Stomach (tissue), 9 donors: ENCODE data around the gene C16orf54. TPM values are rescaled to one million over a fixed set of nuclear protein-coding genes. Genes with fewer than 3 reads are reported as not detected.
"Not testable (repeated sequence)": the region's sequence is repeated elsewhere in the genome, so short reads cannot be mapped to it uniquely, and the experiment has no call there.

Experiments used
- DNase-seq, 2 donors: peaks; one replicate each; pipeline versions ENCODE4 v3.0.0 to v3.0.0-alpha.2; 2013 to 2019
- H3K27ac ChIP-seq, 5 donors: fragments of 200-600 bp in 4 of 5; sonication (generic) in 4 of 5; one replicate each; pipeline ENCODE4 v1.5.1; 2013 to 2019; ENCODE audit warnings: mild to moderate bottlenecking in 1 of 5, moderate library complexity in 1 of 5
- H3K27me3 ChIP-seq, 3 donors: fragments of 200-600 bp; sonication (generic); one replicate each; pipeline ENCODE4 v1.5.1; 2017 to 2019; ENCODE audit warnings: mixed run types in 1 of 3
- H3K36me3 ChIP-seq, 4 donors: fragments of 200-600 bp; sonication (generic); 1 replicate in 3 of 4; 2 replicates in 1 of 4; pipeline ENCODE4 v1.5.1; 2016 to 2019
- H3K4me1 ChIP-seq, 4 donors: fragments of 200-600 bp; sonication (generic); one replicate each; pipeline ENCODE4 v1.5.1; 2016 to 2019
- H3K4me3 ChIP-seq, 4 donors: fragments of 200-600 bp; sonication (generic) in 3 of 4; one replicate each; pipeline ENCODE4 v1.5.1; 2016 to 2019; ENCODE audit warnings: mild to moderate bottlenecking in 1 of 4
- H3K9me3 ChIP-seq, 4 donors: fragments of 200-600 bp; sonication (generic); one replicate each; pipeline ENCODE4 v1.5.1; 2016 to 2019
- CTCF ChIP-seq, 7 experiments: fragments of 450-650 bp in 4 of 7; fragments of 200-600 bp in 3 of 7; sonication (generic) in 3 of 7; IDR thresholded peaks; one replicate each; pipeline ENCODE4 v1.5.1; 2016 to 2019; ENCODE audit warnings: antibody characterized with exemption in 7 of 7, control low read depth in 2 of 7, mild to moderate bottlenecking in 1 of 7
- EP300 ChIP-seq: sonication (generic); formaldehyde crosslinking; IDR thresholded peaks from one replicate; pipeline ENCODE4 v1.6.1; 2017; ENCODE audit warnings: antibody characterized with exemption
- POLR2A ChIP-seq, 4 donors: fragments of 450-650 bp; IDR thresholded peaks; one replicate each; pipeline ENCODE4 v1.6.1; 2016; ENCODE audit warnings: antibody characterized with exemption in 4 of 4, control low read depth in 2 of 4, mild to moderate bottlenecking in 1 of 4, moderate library complexity in 1 of 4
- POLR2AphosphoS5 ChIP-seq, 3 donors: sonication (generic); formaldehyde crosslinking; IDR thresholded peaks; one replicate each; pipeline ENCODE4 v1.6.1; 2016; ENCODE audit warnings: antibody characterized with exemption in 3 of 3
- WGBS, 5 donors: extraction: QIAGEN DNeasy Blood & Tissue Kit in 3 of 5; methylation state at CpG; one replicate each; pipeline versions ENCODE4 v1.1.5 to v1.1.7; 2013 to 2018; 5-methylcytosine and 5-hydroxymethylcytosine counted together
- intact Hi-C: fragments of 100-400 bp; cut with DNase I; formaldehyde crosslinking; loops from one replicate; pipeline ENCODE4 v1.15.1; 2023; ENCODE audit warnings: low total_unique reads
- polyA plus RNA-seq, 3 donors: library from polyadenylated mRNA; stranded (reverse); fragments of 200-250 nt; gene quantifications; one replicate each; pipeline ENCODE4 v1.2.3, GENCODE V29; 2013
- total RNA-seq, 5 donors: library from RNA; depleted of rRNA; stranded (reverse); fragments of >200 nt; gene quantifications; one replicate each; pipeline versions ENCODE4 v1.1.0 to v1.2.3, GENCODE V29; 2014 to 2016
- donor health status: healthy with polysubstance abuse.
- donor health status: Bipolar disorder and iron deficiency.
- donor health status: healthy.

Gene C16orf54
- total and polyA plus RNA-seq, 8 donors: 0.37 to 3.5 (median 0.96) TPM; not detected in 2

GRCh38 chr16:29784901-29785500, 39.2 kb upstream of the C16orf54 start:
- no peaks in the 10 kb centered on the region for H3K9me3 ChIP-seq
- no peak overlapping the region for H3K27ac ChIP-seq
- H3K36me3 ChIP-seq: no peaks in the 10 kb centered on the region
- H3K4me3 ChIP-seq: peak overlapping the region; percentile 18 to 33 (median 26)
- 12 to 22% (median 18%) methylated on average over 31 to 38 of the region's 38 CpGs for WGBS, 5 donors
- DNase-seq: peak; percentile 67 to 88
- H3K27me3 ChIP-seq: peaks cover 0 to 5% (median 0%) of the 10 kb centered on the region in 3 donors
- intact Hi-C loops: no loop called here
- no peak for TF ChIP-seq POLR2AphosphoS5 (IDR thresholded peaks at IDR 0.05)
- TF ChIP-seq EP300: no peak
- no peak for TF ChIP-seq POLR2A (IDR thresholded peaks at IDR 0.05)
- TF ChIP-seq CTCF (IDR thresholded peaks at IDR 0.05): peak in 5 of 7 experiments; percentile 38 to 79 (median 67)
- H3K4me1 ChIP-seq: peaks cover 4 to 18% (median 16%) of the 10 kb centered on the region in 4 donors

GRCh38 chr16:29784157-29784556, 38.4 kb upstream of the C16orf54 start:
- no peak overlapping the region for H3K4me3 ChIP-seq
- TF ChIP-seq EP300 (no peak), POLR2AphosphoS5 (IDR thresholded peaks at IDR 0.05) (no peak), CTCF (IDR thresholded peaks at IDR 0.05) (no peak), POLR2A (IDR thresholded peaks at IDR 0.05) (no peak)
- no peak overlapping the region for H3K27ac ChIP-seq
- WGBS, 5 donors: 89 to 95% (median 94%) methylated on average over 2 of the region's 2 CpGs
- H3K4me1 ChIP-seq: peaks cover 0 to 11% (median 10%) of the 10 kb centered on the region in 4 donors
- no peaks in the 10 kb centered on the region for H3K36me3 ChIP-seq
- intact Hi-C loops: no loop called here
- H3K9me3 ChIP-seq: no peaks in the 10 kb centered on the region
- H3K27me3 ChIP-seq: peaks cover 0 to 13% (median 0%) of the 10 kb centered on the region in 3 donors
- DNase-seq: no peak

- H3K4me3 ChIP-seq, H3K27ac ChIP-seq, intact Hi-C loops, H3K9me3 ChIP-seq, DNase-seq, H3K36me3 ChIP-seq: not testable (repeated sequence)
- peaks cover 0 to 11% (median 10%) of the 10 kb centered on the region in 4 donors for H3K4me1 ChIP-seq
- 59 to 65% (median 63%) methylated on average over 13 of the region's 13 CpGs for WGBS, 5 donors
- peaks cover 0 to 14% (median 0%) of the 10 kb centered on the region in 3 donors for H3K27me3 ChIP-seq
Measured at GRCh38 chr16:29783094-29783953, 37.5 kb upstream of the C16orf54 start.

GRCh38 chr16:29779474-29779873, 33.7 kb upstream of the C16orf54 start:
- TF ChIP-seq POLR2A (IDR thresholded peaks at IDR 0.05): no peak
- no peak for TF ChIP-seq POLR2AphosphoS5 (IDR thresholded peaks at IDR 0.05)
- TF ChIP-seq EP300: no peak
- no peak for TF ChIP-seq CTCF (IDR thresholded peaks at IDR 0.05)
- Histone ChIP-seq H3K27me3 (peaks cover 0 to 14% (median 0%) of the 10 kb centered on the region in 3 donors), H3K36me3 (no peaks in the 10 kb centered on the region), H3K9me3 (no peaks in the 10 kb centered on the region), H3K4me1 (no peaks in the 10 kb centered on the region), H3K27ac (no peak overlapping the region), H3K4me3 (no peak overlapping the region)
- WGBS, 5 donors: 35 to 62% (median 51%) methylated on average over 10 of the region's 10 CpGs
- intact Hi-C loops: loop anchor here (5.0 kb wide), 1 partner anchor 52 kb away; no protein-coding TSS in a partner anchor
- DNase-seq: no peak
